Lung (tissue), 12 donors: ENCODE data around the gene RSPH1. TPM values are rescaled to one million over a fixed set of nuclear protein-coding genes. Genes with fewer than 3 reads are reported as not detected.

ENCODE experiments used
- ATAC-seq: fragments of 200-7000 bp; cut with Tn5 transposase; one replicate; pipeline ENCODE4 v1.9.1; 2020; ENCODE audit warnings: moderate number of reproducible peaks; ENCODE audit not compliant: insufficient read depth, low FRiP score
- DNase-seq, 3 donors: peaks; one replicate each; pipeline ENCODE4 v3.0.0-alpha.2; 2013 to 2017
- H3K27ac ChIP-seq, 2 donors: one replicate each; pipeline ENCODE4 v1.5.1; 2013; ENCODE audit warnings: mild to moderate bottlenecking in 2 of 2, moderate library complexity in 2 of 2, control low read depth in 1 of 2, inconsistent platforms in 1 of 2, low read depth in 1 of 2, low read length in 1 of 2
- H3K27me3 ChIP-seq, 3 donors: one replicate each; pipeline ENCODE4 v1.5.1; 2013; ENCODE audit warnings: low read length in 2 of 3; ENCODE audit not compliant: control insufficient read depth in 3 of 3, insufficient read depth in 3 of 3
- H3K36me3 ChIP-seq, 4 donors: one replicate each; pipeline ENCODE4 v1.5.1; 2013; ENCODE audit warnings: low read length in 4 of 4, mild to moderate bottlenecking in 1 of 4, moderate library complexity in 1 of 4; ENCODE audit not compliant: control insufficient read depth in 4 of 4, insufficient read depth in 4 of 4
- H3K4me1 ChIP-seq, 5 donors: one replicate each; pipeline ENCODE4 v1.5.1; 2013; ENCODE audit warnings: low read length in 5 of 5, mild to moderate bottlenecking in 2 of 5, moderate library complexity in 1 of 5; ENCODE audit not compliant: control insufficient read depth in 5 of 5, insufficient read depth in 5 of 5
- H3K4me3 ChIP-seq: one replicate; pipeline ENCODE4 v1.5.1; 2013; ENCODE audit warnings: mild to moderate bottlenecking, control low read depth, moderate library complexity
- H3K9ac ChIP-seq, 2 donors: one replicate each; pipeline ENCODE4 v1.5.1; 2013; ENCODE audit warnings: low read length in 2 of 2, control low read depth in 1 of 2; ENCODE audit not compliant: insufficient read depth in 1 of 2
- H3K9me3 ChIP-seq, 4 donors: one replicate each; pipeline ENCODE4 v1.5.1; 2013; ENCODE audit warnings: low read length in 3 of 4, mild to moderate bottlenecking in 1 of 4, moderate library complexity in 1 of 4; ENCODE audit not compliant: control insufficient read depth in 4 of 4, insufficient read depth in 3 of 4
- CTCF ChIP-seq: IDR thresholded peaks from 2 replicates; pipeline ENCODE4 v1.5.1; 2012; ENCODE audit warnings: mild to moderate bottlenecking; ENCODE audit errors: control extremely low read depth, extremely low read depth
- WGBS, 2 donors: extraction: QIAGEN DNeasy Blood & Tissue Kit; methylation state at CpG; one replicate each; pipeline ENCODE4 v1.1.7; 2013; 5-methylcytosine and 5-hydroxymethylcytosine counted together
- polyA plus RNA-seq, 2 donors: library from polyadenylated mRNA; stranded (reverse); fragments of 200-250 nt; gene quantifications; one replicate each; pipeline ENCODE4 v1.2.1, GENCODE V29; 2013
- total RNA-seq, 2 donors: library from RNA; depleted of rRNA in 1 of 2; stranded (reverse); fragments of >200 nt in 1 of 2; gene quantifications; one replicate each; pipeline ENCODE4 v1.2.1, GENCODE V29; 2014 to 2021
- donor health status: control.
- donor health status: control.
- donor health status: Bipolar disorder and iron deficiency.
- donor health status: healthy.
- donor health status: DM: yes; HTN: yes; CAD: no.

Gene RSPH1
- total and polyA plus RNA-seq, 4 donors, result 17.6 to 46.9 (median 27.7) TPM

GRCh38 chr21:42448686-42449085, 47.3 kb downstream of the RSPH1 start:
- no peaks in the 10 kb centered on the region for H3K4me1 ChIP-seq
- no peaks in the 10 kb centered on the region for H3K36me3 ChIP-seq
- H3K27me3 ChIP-seq, result no peaks in the 10 kb centered on the region
- H3K9ac ChIP-seq, result no peak overlapping the region
- TF ChIP-seq CTCF, result no peak
- no peak for DNase-seq
- 80 to 86% methylated on average over 3 of the region's 3 CpGs for WGBS, 2 donors
- peaks cover 0 to 3% (median 0%) of the 10 kb centered on the region in 4 donors for H3K9me3 ChIP-seq
- no peak overlapping the region for H3K4me3 ChIP-seq
- H3K27ac ChIP-seq, result no peak overlapping the region
- no peak for ATAC-seq

- Histone ChIP-seq H3K4me1 (no peaks in the 10 kb centered on the region), H3K9me3 (peaks cover 0 to 3% (median 0%) of the 10 kb centered on the region in 4 donors), H3K9ac (no peak overlapping the region), H3K4me3 (no peak overlapping the region), H3K27ac (no peak overlapping the region), H3K27me3 (no peaks in the 10 kb centered on the region), H3K36me3 (no peaks in the 10 kb centered on the region)
- no peak for DNase-seq
- 94 to 98% methylated on average over 10 of the region's 10 CpGs for WGBS, 2 donors
- no peak for TF ChIP-seq CTCF
- no peak for ATAC-seq
Observed at GRCh38 chr21:42447732-42448131, 48.3 kb downstream of the RSPH1 start.

GRCh38 chr21:42447182-42447581, 48.8 kb downstream of the RSPH1 start:
- no peak overlapping the region for H3K4me3 ChIP-seq
- WGBS, 2 donors, result 80 to 84% methylated on average over 14 of the region's 14 CpGs
- H3K9me3 ChIP-seq, result peaks cover 0 to 3% (median 0%) of the 10 kb centered on the region in 4 donors
- DNase-seq (no peak), ATAC-seq (no peak)
- H3K36me3 ChIP-seq, result no peaks in the 10 kb centered on the region
- H3K27ac ChIP-seq, result no peak overlapping the region
- no peak overlapping the region for H3K9ac ChIP-seq
- no peak for TF ChIP-seq CTCF
- H3K4me1 ChIP-seq, result no peaks in the 10 kb centered on the region
- no peaks in the 10 kb centered on the region for H3K27me3 ChIP-seq

GRCh38 chr21:42446531-42446930, 49.5 kb downstream of the RSPH1 start:
- Histone ChIP-seq H3K27ac (no peak overlapping the region), H3K9ac (no peak overlapping the region), H3K36me3 (no peaks in the 10 kb centered on the region), H3K27me3 (no peaks in the 10 kb centered on the region), H3K9me3 (peaks cover 0 to 3% (median 0%) of the 10 kb centered on the region in 4 donors), H3K4me1 (no peaks in the 10 kb centered on the region), H3K4me3 (no peak overlapping the region)
- no peak for TF ChIP-seq CTCF
- no peak for ATAC-seq
- WGBS, 2 donors, result 92 to 93% methylated on average over 4 of the region's 4 CpGs
- DNase-seq, result no peak
